Esophagus muscularis mucosa (tissue), 4 donors: ENCODE results near the gene SCUBE2.

Experiments
- CTCF ChIP-seq, 3 experiments: fragments of 200-600 bp in 2 of 3; fragments of 450-650 bp in 1 of 3; sonication (generic) in 2 of 3; IDR thresholded peaks; one replicate each; pipeline ENCODE4 v1.5.1; 2017 to 2019; ENCODE audit warnings: antibody characterized with exemption in 3 of 3, mild to moderate bottlenecking in 2 of 3, moderate library complexity in 1 of 3
- EP300 ChIP-seq: sonication (generic); formaldehyde crosslinking; IDR thresholded peaks from one replicate; pipeline ENCODE4 v1.6.1; 2017; ENCODE audit warnings: antibody characterized with exemption
- POLR2A ChIP-seq: fragments of 450-650 bp; IDR thresholded peaks from one replicate; pipeline ENCODE4 v1.6.1; 2017; ENCODE audit warnings: antibody characterized with exemption, moderate library complexity, mild to moderate bottlenecking, low read depth

- no peak for TF ChIP-seq POLR2A
- TF ChIP-seq EP300: no peak
- no peak for TF ChIP-seq CTCF (IDR thresholded peaks at IDR 0.05)
Observed at GRCh38 chr11:8971196-8971923, 120.0 kb downstream of the SCUBE2 start.
